CD4-positive, alpha-beta T cell treated with Interleukin-15 for 4 hours (primary cell): ENCODE results near the gene PIM1.
"Not testable (repeated sequence)": the region's sequence is repeated elsewhere in the genome, so short reads cannot be mapped to it uniquely, and the experiment has no call there.

Experiments
- DNase-seq: peaks from one replicate; pipeline ENCODE4 v3.0.0-alpha.2; 2020; ENCODE audit warnings: low spot score

PIM1 gene

GRCh38 chr6:37169496-37170272 is at the start of gene PIM1:
TSS of gene PIM1 (plus strand) at chr6:37170152. CDS start at chr6:37170576, 424 bp downstream.
- DNase-seq = peak; percentile 100

- no peak for DNase-seq
Observed at GRCh38 chr6:37121556-37121955, 48.4 kb upstream of the PIM1 start.

GRCh38 chr6:37122861-37123260 is 47.1 kb upstream of the PIM1 start:
- no peak for DNase-seq

GRCh38 chr6:37123957-37124729 is 45.8 kb upstream of the PIM1 start:
- no peak for DNase-seq

- no peak for DNase-seq
Observed at GRCh38 chr6:37125774-37126492, 44.0 kb upstream of the PIM1 start.

GRCh38 chr6:37126493-37126958 is 43.4 kb upstream of the PIM1 start:
- no peak for DNase-seq

GRCh38 chr6:37126961-37127616 is 42.9 kb upstream of the PIM1 start:
- no peak for DNase-seq

GRCh38 chr6:37127961-37128862 is 41.7 kb upstream of the PIM1 start:
- no peak for DNase-seq

- not testable (repeated sequence) for DNase-seq
Observed at GRCh38 chr6:37128863-37129443, 41.0 kb upstream of the PIM1 start.

GRCh38 chr6:37129566-37129965 is 40.4 kb upstream of the PIM1 start:
- no peak for DNase-seq

GRCh38 chr6:37130704-37131103 is 39.2 kb upstream of the PIM1 start:
- DNase-seq = no peak

GRCh38 chr6:37131104-37131959 is 38.6 kb upstream of the PIM1 start:
- no peak for DNase-seq

- no peak for DNase-seq
Observed at GRCh38 chr6:37131960-37132253, 38.0 kb upstream of the PIM1 start.

- DNase-seq = no peak
Observed at GRCh38 chr6:37134036-37134395, 35.9 kb upstream of the PIM1 start.

- peak; percentile 75 for DNase-seq
Observed at GRCh38 chr6:37134396-37135191, 35.4 kb upstream of the PIM1 start.

- no peak for DNase-seq
Observed at GRCh38 chr6:37135835-37136694, 33.9 kb upstream of the PIM1 start.

- no peak for DNase-seq
Observed at GRCh38 chr6:37136821-37137200, 33.1 kb upstream of the PIM1 start.
